Measurements from ENCODE around the gene TMEM43.

The TMEM43 gene

DNA sequence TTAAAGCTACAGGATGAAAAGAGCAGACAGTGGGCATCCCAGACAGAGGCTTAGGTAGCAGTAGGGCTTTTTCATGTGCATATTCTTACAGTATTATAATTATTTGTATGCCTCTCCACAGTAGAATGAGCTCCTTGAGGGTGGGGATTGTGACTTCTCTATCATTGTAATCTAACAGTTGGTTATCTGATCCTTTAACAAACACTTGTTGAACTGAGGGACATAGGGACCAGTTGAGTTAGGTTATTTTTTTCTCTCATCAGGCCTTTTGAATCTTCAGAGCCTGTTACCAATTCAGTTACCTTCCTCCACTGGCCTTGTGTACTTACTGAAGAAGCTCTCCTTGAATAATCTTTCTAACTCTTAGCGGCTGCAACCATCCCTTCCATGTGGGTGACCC is 54.9 kb downstream of the TMEM43 start:
- DNase-seq = no peak

DNA sequence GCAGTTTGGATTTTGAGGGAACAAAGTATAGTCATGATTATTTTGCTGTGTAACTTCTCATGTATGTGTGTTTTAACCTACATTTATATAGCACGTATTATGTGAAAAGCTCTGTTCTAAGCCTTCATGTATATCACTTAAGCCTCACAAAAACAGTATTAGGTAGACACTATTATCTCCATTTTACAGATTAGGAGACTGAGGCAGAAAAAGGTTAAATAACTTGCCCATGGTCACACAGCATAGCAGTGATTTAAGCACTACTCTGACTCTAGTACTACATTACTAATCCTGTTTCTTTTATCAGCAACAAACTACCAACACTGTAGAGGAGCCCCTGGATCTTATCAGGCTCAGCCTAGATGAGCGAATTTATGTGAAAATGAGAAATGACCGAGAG is 56.4 kb downstream of the TMEM43 start:
- no peak for DNase-seq

DNA sequence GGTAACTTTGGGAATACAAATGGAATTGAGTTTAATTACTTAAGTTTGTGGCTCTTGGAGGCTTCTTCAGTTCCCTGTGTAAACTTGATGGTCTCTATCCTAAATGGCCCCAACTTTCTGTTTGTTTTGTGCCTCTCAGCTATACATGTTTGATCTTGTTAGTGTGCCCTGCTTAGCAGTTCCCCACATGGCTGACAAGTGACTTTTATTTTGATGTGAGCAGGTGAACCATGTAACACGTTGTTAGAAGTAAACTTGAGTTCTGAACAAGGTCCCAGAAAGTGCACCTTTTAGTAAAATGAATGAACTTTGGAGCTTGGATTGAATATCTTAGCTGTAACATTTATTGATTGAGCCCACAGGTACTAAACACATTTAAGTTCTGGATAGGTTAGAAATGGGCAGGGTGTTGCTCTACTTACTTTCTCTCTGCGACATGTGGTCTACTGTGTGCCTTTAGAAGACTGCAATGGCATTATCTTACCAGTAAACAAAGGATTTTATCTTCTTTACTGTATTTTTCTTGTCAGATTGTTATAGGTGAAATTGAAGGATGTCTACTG is 58.2 kb downstream of the TMEM43 start:
- no peak for DNase-seq

DNA sequence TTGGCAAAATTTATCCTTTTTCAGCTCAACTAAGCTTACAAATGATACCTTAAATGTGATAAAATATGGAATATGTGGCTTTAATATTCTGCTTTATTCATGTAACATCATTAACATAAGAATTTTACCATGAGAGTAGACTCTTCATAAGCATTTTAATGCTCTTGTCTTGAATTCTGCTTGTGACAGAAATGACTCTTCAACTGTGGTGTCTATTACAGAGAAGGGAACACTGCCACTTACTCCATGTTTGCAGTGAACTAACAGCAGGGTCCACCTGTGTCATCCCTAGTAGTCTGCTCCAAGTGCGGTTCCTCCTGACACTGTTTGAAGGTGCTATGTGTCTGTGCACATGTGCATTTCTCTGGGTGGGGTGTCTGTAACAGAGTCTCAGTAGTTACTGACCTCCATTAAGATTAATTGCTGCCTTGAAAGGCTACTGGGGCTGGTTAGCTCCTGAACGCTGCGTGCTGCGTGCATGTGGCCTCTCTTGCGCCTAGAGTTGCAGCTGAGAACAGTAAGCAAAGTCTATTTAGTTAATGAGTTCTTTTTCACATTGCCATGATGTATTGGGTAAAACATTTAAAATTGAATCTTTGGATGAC is 62.1 kb downstream of the TMEM43 start:
- no peak for DNase-seq

DNA sequence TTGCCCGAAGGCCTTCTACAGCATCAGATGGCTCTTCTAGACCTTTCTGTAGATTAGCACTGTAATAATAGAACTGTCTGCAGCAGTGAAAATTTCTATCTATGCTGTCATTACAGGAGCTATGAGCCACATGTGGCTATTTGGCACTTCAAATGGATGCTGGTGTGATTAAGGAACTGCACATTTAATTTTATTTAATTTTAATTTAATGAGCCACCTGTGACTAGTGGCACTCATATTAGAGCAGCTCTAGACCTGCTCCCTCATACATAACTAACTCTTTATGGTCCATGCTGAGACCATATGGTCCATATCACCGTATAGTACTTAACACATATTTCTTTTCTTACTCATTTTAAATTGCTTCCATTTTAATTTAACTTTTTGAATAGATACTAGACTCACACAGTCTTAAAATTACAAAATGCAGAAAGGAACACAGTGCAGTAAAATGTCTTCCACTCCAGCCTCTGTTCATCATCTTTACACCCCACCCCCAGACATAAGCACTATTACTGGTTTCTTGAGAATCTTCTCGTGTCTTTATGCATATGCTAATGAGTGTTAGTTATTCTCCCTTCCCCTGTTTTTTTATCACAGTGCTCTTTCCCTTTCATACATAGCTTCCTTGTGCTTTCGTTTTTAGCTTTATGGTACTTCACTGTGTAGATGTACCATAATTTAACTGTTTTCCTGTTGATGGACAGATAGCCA is 63.3 kb downstream of the TMEM43 start:
- no peak for DNase-seq
